Liver (tissue), 2 donors: ENCODE results near the gene RCL1.

Experiments used
- CTCF ChIP-seq: fragments of 150-350 bp; IDR thresholded peaks from 2 replicates; pipeline ENCODE4 v1.5.1; 2017; ENCODE audit warnings: improper control_type of control experiment, low read depth, low read length; ENCODE audit not compliant: missing input control
- FOXA1 ChIP-seq: IDR thresholded peaks from 2 replicates; pipeline ENCODE4 v1.6.1; 2016; ENCODE audit warnings: antibody characterized with exemption
- TF ChIP-seq, protein P1 (sequence below): IDR thresholded peaks from 2 replicates; pipeline ENCODE4 v1.6.1; 2016; ENCODE audit warnings: antibody characterized with exemption, mild to moderate bottlenecking
- donor health status: healthy.

DNA sequence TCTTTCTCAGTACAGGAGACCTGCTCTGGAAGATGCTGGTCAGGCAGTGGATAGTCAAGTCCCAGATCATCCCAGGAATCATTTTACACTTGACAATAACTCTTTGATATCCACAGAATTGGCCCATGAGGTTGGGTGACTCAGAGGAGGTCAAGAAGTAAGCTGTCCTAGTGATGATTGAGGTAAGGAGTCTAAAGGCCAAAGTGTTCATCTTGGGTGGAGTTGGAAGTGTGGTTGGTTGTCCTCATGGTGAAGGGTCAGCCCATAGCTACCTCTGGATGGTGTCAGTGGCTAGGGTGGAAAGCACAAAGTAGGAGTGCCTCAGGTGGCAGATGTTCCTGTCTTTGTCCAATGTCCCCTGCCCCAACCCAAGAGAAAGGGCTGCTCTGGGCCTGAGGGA is 24.1 kb upstream of the RCL1 start:
- TF ChIP-seq CTCF, result no peak
- no peak for TF ChIP-seq FOXA1
- TF ChIP-seq, protein P1, sequence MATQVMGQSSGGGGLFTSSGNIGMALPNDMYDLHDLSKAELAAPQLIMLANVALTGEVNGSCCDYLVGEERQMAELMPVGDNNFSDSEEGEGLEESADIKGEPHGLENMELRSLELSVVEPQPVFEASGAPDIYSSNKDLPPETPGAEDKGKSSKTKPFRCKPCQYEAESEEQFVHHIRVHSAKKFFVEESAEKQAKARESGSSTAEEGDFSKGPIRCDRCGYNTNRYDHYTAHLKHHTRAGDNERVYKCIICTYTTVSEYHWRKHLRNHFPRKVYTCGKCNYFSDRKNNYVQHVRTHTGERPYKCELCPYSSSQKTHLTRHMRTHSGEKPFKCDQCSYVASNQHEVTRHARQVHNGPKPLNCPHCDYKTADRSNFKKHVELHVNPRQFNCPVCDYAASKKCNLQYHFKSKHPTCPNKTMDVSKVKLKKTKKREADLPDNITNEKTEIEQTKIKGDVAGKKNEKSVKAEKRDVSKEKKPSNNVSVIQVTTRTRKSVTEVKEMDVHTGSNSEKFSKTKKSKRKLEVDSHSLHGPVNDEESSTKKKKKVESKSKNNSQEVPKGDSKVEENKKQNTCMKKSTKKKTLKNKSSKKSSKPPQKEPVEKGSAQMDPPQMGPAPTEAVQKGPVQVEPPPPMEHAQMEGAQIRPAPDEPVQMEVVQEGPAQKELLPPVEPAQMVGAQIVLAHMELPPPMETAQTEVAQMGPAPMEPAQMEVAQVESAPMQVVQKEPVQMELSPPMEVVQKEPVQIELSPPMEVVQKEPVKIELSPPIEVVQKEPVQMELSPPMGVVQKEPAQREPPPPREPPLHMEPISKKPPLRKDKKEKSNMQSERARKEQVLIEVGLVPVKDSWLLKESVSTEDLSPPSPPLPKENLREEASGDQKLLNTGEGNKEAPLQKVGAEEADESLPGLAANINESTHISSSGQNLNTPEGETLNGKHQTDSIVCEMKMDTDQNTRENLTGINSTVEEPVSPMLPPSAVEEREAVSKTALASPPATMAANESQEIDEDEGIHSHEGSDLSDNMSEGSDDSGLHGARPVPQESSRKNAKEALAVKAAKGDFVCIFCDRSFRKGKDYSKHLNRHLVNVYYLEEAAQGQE, result no peak
